GM18909 (cell line): ENCODE measurements around the gene FAM228A.
"Not testable (repeated sequence)": the region's sequence is repeated elsewhere in the genome, so short reads cannot be mapped to it uniquely, and the experiment has no call there.

Experiments
- ATAC-seq: cut with Tn5 transposase; IDR thresholded peaks from one replicate; pipeline ENCODE4 v1.9.1; 2021; ENCODE audit warnings: mild to moderate bottlenecking; ENCODE audit not compliant: unreplicated experiment, poor library complexity

Gene FAM228A

DNA sequence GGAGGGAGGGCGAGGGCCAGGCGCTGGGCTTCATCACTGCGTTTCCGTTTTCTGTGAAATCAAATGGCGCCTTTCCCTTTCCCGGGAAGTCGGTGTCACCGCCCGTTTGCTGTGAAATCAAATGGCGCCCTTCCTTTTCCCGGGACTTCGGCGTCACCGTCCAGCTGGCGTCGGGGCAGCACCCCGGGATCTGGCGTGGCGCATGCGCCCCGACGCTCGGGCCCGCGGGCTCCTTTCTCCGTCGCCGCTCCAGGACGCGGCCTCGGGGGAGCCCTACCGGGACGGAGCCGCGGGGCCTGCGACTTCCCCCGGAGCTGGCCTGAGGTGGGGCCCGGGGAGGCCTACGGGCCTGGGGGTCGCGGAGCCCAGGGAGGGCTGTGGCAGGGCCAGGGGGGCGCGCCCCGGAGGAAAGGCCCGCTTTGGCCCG lies at the start of gene FAM228A:
Gene FAM228A, plus strand, starts transcription at position 203 of the 427 bp plus-strand sequence. CDS start 428 bp downstream, outside the sequence.
- no peak for ATAC-seq

DNA sequence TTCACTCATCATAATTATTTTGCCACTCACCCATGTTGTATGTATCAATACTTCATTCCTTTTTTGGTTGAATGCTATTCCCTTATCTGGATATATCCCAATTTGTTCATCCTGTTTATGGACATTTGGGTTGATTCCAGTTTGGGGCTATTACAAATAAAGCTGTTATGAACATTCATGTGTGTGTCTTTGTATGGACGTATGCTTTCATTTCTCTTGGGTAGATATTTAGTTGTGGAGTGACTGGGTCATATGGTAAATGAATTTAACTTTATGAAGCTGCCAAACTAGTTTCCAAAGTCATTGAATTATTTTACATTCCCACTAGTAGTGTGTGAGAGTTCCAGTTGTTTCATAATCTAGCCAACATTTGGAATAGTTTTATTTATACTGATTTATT lies 48.9 kb upstream of the FAM228A start:
- no peak for ATAC-seq

DNA sequence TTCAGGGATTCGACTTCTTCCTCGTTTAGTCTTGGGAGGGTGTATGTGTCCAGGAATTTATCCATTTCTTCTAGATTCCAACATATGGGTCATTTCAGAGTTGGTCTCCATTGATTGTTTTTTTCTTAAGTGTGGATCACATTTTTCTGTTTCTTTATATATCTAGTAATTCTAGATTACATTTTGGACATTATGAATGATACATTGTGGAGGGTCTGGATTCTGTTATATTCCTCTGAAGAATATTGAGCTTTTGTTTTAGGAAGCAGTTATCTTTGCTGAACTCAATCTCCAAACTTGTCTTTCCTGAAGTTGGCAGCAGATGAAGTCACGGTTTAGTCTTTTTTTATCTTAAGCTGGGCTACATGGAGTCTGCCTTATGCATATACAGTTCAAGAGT lies 42.3 kb upstream of the FAM228A start:
- no peak for ATAC-seq

DNA sequence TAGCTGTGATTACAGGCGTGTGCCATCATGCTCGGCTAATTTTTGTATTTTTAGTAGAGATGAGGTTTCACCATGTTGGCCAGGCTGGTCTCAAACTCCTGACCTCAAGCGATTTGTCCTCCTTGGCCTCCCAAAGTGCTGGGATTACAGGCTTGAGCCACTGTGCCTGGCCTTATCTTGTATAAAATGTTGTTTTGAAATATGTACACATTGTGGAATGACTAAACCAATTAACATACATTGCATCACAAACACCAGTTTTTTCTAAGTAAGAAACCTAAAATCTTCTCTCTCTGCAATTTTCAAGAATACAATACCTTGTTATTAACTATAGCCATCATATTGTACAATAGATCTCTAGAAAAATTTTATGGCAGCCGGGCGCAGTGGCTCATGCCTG lies 34.5 kb upstream of the FAM228A start:
- ATAC-seq = not testable (repeated sequence)

DNA sequence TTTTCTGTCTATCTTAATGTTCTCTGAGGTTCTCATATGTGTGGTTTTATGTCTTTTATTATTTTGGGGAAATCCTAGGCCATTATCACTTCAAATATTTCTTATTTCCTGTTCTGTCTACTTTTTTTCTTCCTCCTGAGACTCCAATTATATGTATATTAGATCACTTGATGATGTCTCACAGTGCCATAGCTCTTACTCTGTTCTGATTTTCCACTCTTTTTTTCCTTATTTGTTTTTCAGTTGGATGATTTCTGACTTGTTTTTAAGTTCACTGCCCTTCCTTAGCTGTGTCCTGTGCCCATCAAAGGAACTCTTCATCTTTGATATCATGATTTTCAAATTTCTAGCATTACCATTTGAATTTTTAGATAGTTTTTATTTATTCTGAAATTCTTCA lies 27.5 kb upstream of the FAM228A start:
- ATAC-seq = no peak

DNA sequence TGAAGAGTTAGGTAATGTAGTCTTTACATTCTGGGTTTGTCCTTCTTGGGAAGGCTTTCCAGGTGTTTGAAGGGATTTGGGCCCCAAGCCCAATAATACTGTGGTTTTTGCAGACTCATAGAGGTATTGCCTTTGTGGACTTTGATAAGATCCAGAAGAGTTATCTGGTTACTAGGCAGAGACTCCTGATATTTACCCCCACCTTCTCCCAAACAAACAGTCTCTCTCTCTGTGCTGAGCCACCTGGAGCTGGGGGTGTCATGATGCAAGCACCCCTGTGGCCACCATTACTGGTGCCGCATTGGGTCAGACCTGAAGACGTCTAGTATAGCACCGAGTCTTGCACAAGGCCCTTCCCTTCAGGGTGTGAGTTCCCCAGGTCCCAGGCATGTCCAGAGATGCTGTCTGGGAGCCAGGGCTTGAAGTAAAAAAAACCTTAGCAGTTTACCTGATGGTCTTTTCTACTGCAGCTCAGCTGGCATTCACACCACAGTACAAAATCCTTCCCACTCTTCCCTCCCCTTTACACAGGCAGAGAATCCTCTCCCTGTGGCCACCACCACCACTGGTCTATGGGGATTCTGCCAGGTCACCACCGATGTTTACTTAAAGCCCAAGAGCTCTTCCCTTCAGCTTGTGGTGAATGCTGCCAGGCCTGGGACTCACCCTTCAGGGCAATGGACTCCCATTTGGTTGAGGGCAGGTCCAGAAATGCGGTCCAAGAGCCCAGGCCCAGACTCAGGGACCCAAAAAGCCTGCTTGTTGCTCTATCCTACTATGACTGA lies 22.2 kb upstream of the FAM228A start:
- ATAC-seq = no peak

DNA sequence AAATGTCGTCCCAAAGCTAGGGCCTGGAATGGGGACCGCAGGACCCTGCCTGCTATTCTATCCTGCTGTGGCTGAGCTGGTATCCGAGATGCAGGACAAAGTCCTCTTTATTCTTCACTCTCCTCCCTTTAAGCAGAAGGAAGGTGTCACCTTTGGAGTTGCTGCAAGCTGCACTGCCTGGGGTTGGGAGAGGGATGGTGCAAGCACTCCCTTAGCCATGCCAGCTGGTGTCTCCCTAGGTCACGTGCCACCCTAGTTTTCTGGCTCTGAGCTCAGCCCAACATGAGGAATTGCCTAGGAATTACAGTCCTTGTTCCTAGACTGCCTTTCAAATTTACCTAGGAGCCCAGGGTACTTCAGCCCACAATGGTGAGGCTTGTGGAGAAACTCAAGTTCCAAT lies 21.4 kb upstream of the FAM228A start:
- no peak for ATAC-seq

DNA sequence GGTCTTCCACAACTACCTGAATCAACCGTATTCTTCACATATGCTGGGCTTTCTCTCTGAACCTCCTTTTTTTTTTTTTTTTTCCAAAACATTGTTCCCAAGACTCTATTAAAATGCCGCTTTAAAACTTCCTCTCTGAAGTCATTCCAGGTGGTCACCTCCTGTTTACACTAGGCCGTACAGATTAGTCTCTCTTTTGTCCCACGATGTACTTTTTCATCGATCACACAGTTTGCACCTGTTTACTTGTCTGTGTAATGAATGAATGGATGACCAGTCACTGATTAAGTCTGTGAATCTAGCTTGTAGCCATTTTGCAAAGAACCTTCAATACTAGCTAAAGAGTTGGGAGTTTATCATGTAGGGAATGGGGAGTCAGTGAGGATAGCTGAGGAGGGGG lies 16.7 kb upstream of the FAM228A start:
- ATAC-seq = no peak

DNA sequence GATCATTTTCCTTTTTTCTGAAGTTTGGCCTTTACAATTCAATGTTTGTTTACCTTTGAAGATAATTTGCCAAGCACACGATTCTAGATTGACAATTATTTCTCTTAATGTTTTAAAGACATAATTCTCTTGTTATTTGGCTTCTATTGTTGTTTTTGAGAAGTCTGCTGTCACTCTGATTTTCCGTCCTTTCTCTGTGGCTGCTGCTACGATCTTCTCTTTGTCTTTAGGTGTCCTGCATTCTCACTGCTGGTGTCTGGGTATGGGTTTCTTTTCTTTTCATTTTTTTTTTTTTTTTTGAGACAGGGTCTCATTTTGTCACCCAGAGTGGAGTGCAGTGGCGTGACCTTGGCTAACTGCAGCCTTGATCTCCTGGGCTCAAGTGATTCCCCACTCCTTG lies 15.1 kb upstream of the FAM228A start:
- ATAC-seq = no peak

DNA sequence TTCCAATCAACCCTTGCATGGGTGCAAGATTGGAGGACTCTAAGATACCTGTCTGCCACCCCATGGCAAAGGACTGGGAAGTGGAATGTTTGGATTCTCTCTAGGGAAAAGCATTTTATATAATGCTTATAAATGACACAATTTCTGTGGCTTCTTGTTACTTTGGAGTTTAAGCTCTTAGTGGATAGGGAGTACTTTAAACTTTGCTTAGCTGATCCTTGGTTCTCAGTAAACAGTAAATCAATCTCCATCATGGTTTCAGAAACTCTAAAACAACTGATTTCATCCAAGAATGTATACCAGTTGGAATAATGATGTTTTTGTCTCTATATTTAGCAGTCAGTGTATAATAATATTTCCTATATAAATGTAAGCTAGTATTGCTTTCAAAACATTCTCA lies 14.1 kb upstream of the FAM228A start:
- no peak for ATAC-seq

DNA sequence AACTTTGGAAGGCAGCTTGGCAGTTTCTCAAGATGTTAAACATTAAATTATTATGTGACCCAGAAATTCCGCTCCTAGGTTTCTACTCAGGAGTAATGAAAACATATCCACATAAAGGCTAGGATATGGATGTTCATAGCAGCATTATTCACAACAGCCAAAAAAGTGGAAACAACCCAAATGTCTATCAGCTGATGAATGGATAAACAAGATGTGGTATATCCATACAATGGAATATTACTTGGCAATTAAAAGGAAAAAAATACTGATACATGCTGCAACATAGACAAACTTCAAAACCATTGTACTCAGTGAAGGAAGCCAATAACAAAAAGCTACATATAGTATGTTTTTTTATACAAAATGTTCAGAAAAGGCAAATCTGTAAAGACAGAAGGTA lies 12.4 kb upstream of the FAM228A start:
- no peak for ATAC-seq

DNA sequence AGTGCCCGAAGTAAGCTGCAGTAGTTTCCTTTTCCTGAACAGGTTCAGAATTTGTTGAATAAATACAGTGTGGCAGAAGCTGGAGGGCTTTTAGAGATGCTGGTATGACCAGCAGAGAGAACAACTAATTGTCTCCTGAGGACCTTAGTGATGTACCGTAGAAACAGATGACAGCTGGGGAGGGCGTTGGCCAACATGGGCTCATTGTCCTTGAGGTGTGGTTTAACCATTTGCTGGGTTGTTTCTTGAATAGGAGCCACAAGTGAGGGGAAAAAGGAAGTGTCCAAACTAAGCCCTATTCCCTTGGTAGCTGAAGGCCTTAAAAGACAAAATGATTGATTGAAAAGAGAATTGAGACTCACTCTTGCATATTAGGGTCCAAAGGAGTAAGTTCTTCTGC lies 11.7 kb upstream of the FAM228A start:
- no peak for ATAC-seq

DNA sequence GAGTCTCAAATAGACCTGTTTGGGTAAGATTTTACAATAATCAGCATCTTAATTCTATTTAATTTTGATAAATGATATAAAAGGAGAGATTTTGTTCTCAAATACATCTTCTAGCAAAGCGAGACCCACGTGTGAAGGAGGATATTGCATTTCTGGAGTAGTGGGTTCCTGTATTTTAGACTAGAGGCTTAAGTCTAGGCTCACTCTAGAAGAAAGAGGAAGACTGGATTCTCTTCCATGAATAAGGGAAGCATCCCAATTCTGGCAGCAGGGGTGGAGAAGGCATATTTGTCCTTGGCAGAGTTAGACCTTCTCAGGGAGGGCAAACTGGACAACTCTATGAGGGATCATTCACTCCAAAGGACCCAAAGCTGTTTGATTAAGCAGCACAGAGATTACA lies 11.3 kb upstream of the FAM228A start:
- ATAC-seq = no peak

DNA sequence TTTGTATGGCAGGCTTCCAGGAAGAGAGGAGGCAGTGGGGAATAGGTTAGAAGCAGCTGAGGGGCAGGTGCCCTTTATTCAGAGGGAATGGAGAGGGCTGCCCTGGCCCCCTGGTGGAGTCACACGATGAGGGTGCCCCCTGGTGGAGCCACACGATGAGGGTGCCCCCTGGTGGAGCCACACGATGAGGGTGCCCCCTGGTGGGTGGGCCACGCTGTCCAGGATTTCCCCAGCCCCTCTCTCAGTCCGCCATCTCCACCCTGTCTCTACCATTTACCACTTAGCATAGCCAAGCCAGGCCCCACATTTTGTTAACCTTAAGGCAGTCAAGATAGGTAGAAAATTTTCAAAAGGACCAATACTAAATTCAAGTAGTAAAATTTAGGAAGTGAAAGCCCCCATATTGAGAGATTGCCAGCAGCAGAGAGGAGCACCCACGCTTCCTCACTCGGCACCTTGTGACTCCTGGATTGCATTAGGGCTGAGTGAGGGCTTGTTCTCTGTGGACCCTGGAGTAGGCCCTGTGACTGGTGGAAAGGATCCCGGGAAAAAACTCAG lies 10.4 kb upstream of the FAM228A start:
- ATAC-seq = no peak

DNA sequence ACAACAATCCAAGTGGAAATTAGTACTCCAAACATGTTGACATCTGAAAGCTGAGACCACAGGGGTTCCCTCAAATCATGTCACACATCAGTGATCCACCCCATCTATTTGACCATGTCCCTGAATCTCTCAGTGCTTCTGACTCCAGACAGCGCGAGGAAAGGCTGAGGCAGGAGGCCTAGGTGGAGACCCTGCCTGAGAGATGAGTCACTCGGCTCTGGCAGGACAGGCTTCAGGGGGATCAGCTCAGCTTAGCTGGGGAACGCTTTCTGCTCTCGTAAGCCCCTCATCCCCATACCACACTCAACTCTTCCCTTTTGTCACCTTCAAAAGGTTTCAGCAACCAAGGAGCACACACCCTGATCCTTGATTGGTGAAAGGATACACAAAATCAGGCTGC lies 5.8 kb upstream of the FAM228A start:
- no peak for ATAC-seq

DNA sequence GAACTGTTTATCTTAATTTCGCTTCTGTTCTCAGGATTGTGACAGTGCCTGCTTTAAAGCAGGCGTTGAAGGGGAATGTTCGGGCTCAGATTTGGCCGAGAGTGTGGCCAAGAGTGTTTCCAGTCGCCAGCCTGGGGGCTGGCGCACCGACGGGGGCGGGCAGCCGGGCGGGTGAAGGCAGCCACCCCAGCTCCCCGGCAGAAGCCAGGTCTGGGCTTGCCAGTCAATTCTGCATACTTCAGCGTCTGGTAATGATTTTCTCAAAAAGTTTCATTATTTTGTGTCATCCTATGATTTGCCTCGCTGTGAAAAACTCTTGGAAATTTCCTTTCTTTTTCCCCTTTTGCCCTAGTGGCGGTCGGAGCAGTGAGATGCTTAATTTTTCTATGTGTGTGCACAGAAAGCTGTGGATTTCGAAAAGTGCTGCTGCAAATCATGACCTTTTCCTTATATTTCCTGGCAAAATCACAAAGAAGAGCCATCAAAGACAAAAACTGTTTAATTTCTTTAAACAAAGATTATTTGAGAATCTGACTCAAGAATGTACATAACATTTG lies 856 bp downstream of the FAM228A start:
- no peak for ATAC-seq

DNA sequence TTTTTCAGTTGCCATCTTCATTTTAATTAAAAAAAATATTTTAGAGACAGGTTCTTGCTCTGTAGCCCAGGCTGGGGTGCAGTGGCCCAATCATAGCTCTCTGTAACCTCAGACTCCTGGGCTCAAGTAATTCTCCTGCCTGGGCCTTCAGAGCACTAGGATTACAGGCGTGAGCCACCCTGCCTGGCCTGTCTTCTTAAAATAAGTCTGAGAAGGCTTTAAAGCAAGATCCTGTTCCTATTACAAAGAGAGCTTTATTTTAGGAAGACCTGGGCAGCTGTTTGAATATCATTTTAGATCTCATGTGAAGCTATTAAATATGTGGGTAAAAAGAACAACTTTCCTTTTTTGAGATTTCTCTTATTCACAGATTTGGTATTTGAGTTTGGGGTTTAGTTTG lies 1.5 kb downstream of the FAM228A start:
- ATAC-seq = no peak

DNA sequence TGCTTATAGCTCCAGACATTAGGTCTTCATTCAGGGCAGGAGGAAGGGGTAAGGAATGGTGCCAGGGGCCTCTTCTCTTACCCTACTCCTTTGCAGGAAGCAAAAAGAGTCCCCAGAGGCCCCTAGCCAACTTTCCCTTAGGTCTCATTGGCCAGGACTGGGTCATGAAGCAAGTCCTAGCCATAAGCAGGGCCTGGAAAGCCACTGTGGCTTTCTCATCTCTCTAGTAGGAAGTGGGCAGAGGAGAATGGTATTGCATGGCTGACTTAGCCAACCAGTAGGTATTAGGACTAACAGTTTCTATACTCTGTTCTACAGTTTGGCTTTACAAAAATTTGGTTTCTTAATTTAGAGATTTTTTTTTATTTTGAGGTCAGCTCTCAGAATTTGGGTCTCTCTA lies 4.8 kb downstream of the FAM228A start:
- ATAC-seq = no peak

DNA sequence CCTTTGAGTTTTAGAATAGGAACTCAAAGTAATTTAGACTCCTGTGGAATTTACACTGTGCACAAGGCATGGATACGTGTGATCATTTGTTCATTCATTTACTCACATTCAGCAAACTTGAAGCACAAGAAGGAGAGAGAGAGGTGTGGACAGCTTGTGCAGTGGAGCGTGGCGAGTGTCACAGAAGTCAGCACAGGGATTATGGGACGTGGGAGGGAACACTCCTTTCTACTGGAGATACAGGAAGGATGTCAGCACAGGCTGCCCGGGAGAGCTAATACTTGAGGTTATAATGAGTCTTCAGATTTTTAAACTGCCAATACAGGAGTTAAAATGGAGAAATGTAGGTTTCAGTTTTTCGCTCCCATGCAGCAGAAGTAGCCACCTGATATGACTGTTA lies 7.0 kb downstream of the FAM228A start:
- ATAC-seq = no peak

DNA sequence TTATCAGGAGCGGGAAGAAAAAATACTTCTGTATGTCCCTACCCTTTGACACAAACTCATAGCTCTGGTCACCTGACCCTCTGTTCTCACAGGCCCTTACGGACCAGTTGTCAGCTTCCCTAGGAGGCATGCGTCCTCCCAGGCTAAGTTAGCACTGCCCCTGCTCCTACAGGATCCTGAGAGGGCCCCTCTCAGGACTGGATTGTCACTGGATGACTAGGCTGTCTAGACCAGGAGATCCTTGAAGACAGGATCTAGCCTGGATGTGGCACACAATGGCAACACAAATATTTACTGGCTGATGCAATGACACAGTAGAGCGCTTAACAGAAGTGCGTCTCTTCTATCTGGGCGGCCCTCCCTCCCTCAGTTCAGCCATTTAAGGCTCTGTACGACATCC lies 7.7 kb downstream of the FAM228A start:
- ATAC-seq = no peak

DNA sequence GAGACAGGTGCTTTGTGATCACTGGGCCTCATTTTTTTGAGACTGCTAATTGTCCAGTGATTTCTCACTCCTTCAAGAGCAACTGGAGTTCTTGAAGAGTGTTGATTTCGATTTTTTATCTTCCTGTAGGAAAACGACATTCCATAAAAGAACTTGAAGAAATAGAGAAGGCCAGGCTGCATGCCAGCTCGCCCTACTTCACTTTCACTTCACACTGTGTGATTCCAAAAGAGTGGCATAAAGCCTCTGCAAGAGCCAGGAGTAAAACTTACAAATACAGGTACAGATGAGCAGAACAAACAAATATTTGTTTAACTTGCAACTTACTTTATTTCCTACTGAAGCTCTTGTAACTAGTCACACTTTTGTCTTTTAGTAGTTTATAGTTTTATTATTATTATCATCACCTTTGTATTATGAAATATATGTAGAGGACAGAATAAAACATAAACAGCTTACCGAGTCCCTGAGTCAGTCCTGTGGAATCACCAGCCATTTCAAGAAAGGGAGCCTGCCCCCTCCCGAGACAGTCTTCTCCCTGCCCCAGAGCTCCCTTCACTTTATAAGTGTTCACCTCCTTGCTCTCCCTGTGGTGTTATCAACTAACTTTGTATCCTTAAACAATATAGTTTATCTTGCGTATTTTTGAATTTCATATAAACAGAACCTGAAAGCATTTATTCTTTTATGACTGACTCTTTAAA lies 8.7 kb downstream of the FAM228A start:
- ATAC-seq = no peak
